GM21367 (cell line): ENCODE data around the gene IGFL3.
"Not testable (repeated sequence)": the region's sequence is repeated elsewhere in the genome, so short reads cannot be mapped to it uniquely, and the experiment has no call there.

Experiments used
- ATAC-seq: cut with Tn5 transposase; IDR thresholded peaks from one replicate; pipeline ENCODE4 v1.9.1; 2021; ENCODE audit not compliant: unreplicated experiment

Gene IGFL3

DNA sequence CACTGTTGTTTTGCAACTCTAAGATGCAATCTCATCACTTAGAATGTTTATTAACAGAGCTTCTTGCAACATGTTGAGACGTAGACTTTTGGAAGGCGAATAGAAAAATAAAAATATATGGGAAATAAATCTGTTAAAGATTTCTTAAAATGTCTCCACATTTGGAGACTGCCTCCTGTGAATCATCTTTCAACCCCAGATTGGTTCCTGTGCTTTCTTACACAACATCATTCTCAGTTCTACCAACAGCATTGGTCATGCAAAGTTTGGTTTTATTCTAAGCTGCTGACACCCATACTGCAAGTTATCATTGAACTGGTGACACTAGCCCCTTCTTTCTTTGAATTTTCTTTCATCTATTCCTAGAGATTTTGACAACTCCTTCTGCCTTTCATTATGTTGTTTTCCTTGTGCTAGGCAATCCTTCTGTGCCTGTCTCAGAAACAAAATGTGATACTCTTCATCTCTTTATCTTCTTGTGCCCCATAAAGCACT lies 1.6 kb upstream of the IGFL3 start:
- ATAC-seq: no peak

DNA sequence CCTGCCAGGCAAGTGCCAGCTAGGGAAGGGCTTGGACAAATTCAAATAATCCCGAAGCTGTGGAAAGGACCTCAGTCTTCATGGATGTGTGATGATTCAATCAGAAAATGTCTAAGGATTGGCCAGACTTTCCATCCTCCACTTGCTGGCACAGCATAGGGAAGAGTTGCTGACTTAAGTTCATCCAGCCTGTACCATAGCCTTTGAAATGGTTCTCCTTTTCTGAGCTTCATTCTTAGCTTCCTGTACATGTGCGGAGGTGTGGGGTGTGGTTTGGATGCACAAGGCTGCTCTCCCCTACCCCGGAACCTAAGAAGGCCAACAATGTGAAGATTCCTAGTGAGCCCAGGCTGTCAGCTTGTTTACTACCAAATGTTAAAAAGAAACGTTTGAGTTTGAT lies 959 bp upstream of the IGFL3 start:
- ATAC-seq: no peak

DNA sequence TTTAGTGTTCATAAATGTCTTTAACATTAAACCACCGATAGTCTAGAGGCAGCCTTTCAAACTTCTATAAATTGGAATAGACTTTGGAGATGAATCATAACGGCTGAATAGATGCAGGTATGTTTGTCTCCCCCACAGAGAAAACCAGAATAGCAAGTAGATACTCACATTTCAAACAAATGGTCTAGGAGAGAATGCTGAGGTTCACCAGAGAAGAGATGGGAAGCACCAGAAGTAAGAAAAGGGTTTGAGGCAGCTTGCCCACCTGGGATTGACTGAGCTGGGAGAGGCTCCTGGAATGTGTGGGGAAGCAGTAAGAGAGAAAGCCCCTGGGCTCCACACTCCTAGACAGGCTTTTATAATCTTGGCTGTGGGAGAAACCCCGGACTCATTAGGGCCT lies 6.4 kb downstream of the IGFL3 start:
- no peak for ATAC-seq

DNA sequence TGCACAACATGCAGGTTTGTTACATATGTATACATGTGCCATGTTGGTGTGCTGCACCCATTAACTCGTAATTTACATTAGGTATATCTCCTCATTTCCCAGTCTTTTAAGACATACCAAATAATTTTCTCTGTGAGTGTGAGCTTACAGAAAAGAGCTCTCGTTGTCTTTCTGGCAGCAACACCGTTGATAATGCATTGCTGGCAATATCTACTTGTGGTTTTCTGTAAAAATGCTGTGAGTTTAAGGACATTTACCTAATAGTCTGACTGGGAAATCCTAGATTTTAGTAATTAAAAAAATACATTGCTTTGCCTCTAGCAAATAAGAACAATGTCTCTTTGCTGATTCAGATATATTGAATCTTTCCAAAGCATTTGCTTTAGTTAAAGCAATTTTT lies 8.4 kb downstream of the IGFL3 start:
- ATAC-seq: no peak

DNA sequence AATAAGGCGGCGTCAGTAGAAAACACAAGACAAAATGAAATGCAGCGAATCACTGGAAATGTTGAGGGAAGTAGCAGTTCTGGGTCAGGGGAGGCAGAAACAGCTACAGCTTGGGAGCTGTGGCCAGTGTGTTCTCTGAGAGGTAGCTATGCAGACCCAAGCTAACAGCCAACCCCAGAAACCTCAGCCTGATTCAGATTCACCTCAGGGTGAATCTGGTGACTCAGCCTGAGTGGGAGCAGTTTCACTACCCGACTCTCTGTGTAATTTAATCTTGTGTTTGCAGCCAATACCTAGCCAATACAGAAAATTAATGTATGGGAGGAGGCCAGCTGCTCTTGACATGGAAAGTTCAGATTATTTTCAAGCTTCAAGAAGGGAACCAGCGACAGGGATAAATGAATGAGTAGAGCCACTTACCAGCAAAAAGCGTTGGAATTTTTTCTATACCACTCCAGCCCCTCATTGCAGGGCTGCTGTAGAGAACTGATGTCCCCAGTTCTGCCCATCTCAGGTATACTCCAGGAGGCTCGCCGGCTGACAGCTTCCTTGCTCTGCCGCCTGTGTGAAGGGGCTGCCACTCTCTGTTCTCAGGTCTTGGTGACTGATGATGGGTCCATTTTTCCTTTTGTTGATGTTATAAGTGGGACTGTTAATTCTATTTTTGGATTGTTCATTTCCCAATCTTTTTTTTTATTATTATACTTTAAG lies 8.9 kb downstream of the IGFL3 start:
- ATAC-seq: no peak

DNA sequence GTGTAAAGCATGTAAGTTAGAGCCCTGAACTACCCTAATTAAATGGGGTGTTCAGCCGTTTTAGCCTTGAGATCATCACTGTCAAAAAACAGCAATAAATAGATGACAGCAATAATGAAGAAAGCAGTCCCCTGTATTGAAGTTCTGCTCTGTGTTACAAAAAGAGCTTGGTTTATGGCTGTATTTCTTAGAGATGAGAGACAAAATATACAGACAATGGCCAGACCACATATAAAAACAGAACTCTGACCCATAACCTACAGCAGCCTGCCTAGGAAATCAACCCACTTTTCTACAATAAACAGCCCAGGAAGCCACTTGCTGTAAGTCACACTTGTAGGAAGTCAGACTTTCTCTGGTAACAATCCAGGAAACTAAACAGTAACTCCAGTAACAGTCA lies 10.8 kb downstream of the IGFL3 start:
- ATAC-seq: no peak

DNA sequence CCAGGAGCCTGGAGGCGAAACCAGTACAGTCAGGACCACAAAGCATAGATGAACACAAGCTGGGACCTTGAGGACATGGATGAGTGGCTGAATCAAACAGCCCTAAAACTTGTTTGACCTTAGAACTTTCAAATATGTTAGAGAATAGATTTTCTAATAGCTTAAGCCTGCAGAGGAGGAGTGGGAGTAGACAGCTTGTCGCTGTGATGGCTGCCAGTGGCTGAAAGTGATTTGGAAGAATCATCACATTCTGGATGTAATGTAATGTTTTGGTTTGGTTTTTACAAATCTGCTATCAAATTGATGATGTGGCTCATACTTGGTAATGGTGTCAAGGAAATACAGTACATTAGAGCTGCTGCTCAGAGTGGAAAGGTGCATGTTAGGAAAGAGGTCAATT lies 12.0 kb downstream of the IGFL3 start:
- ATAC-seq: no peak

DNA sequence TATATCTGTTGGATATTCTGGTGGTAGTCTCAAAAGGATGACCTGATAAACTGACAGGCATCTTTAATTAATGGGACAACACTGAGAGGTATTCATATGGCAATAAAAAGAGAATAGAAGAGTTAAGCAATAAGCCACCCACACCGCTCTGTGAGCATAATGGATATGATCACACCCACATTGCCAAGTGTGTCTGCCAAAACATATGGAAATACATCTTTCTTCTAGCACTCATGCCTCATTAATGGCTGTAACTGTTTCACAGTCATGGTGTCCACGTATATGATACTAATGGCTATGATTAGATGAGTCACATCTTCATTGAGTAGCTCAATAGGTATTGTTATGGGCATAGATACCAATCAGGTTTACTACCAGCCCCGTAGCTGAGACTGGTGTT lies 13.1 kb downstream of the IGFL3 start:
- ATAC-seq: no peak

DNA sequence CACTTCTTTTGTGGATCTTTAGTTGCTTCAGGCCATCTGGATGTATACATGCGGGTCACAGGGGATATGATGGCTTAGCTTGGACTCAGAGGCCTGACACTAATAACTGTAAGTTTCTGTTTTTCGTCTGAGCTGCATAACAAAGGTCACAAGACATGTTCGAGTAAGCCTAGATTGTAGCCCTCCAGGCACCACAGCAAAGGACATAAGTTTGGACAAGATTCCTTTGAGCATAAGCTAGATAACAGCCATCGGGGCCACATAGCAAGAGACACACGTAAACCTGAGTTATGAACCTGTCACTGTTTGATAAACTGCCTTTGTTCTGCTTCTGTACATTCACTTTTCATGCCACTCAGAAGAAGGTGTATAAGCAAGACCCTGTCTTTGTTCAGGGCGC lies 14.6 kb downstream of the IGFL3 start:
- no peak for ATAC-seq

DNA sequence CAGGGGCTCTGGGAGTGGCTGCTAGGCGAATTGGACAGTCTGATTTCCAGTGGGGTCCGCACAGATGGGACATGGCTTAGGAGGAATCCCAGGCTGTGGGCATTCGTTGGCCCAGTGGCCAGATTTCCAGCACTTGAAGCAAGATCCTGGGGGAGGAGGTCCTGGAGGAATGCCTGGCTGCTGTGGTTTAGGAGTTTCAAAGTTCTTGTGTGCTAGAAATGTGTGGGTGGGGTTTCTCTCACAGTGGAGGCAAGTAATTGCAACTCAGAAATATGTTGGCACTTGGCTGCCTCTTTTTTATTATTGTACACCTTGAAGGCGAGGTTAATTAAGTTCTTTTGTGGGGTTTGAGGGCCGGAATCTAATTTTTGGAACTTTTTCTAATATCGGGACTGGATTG lies 17.1 kb downstream of the IGFL3 start:
- no peak for ATAC-seq

DNA sequence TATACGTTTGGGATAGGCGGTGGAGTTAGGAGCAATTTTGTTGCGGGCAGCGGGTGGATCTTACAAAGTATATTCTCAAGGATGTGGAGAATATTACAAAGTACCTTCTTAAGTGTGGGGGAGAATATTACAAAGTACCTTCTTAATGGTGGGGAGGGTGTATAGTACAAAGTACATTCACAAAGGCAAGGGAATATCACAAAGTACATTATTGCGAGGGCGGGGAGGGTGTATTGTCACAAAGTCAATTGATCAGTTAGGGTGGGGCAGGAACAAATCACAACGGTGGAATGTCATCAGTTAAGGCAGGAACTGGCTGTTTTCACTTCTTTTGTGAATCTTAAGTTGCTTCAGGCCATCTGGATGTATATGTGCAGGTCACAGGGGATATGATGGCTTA lies 22.2 kb downstream of the IGFL3 start:
- ATAC-seq: not testable (repeated sequence)

DNA sequence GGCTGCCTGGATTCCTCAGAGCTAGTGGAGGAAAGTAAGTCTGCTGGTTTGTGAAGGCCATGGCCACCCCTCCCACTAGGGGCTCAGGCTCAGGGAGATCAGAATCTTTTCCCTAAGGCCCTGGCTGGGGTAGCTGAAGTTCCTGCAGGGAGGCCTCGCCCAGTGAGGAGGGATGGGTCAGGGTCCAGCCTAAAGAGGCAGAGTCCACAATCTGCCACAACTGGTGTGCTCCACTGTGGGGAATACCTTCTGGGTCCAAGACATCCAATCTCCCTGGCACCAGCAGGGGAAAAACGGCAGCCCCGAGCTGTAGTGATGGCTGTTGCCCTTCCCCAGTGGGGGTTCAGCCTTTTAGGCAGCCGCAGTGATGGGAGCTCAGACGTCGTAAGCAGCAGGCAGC lies 23.2 kb downstream of the IGFL3 start:
- no peak for ATAC-seq

DNA sequence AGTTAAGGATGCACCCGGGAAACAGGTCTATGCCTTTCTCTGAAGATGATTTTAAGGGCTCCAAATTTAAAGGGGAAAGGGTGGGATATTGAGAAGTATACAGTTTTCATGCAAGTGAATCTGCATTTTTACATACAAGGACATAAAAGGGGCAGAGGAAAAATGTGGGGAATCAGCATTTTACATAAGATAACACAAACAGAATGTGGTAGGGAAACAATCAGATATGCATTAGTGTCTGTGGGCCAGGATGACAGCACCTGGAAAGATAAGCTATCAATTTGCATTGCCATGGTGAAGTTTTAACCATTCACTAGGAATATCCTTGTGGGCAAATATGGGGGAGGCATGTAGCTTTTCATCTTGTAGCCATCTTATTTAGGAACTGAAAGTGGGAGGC lies 24.1 kb downstream of the IGFL3 start:
- ATAC-seq: no peak

DNA sequence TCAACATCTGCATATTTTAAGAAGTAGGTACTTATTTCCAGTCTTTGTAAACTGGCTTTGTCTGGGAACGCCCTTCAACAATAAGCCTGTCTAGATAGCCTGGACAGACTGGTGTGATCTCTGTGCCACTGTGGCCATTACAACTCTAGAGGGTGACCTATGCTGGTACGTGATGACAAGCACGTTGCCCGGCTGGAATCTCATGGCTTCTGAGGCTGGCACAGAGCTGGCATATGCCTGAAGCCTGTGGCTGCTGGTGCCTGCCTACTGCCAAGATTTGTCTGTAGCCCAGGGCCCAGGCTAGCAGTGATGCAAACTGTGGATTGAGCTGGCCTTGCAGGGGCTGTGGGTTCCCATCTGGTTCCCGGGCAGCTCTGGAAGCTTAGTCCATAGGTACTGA lies 34.0 kb downstream of the IGFL3 start:
- ATAC-seq: no peak

DNA sequence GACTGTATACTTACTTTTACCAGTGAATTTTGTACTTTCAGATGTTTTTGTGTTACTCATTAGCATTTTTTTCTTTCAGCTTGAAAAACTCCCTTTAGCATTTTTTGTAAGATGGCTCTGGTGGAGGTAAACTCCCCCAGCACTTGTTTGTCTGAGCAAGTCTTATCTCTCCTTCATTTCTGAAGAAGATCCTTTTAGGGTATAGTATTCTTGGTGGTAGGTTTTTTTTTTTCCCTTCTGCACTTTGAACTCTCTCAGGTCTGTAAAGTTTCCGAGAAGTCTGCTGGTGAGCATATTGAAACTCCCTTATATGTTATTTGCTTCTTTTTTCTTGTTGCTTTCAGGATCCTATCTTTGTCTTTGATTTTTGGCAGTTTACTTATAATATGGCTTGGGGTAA lies 35.1 kb downstream of the IGFL3 start:
- no peak for ATAC-seq

DNA sequence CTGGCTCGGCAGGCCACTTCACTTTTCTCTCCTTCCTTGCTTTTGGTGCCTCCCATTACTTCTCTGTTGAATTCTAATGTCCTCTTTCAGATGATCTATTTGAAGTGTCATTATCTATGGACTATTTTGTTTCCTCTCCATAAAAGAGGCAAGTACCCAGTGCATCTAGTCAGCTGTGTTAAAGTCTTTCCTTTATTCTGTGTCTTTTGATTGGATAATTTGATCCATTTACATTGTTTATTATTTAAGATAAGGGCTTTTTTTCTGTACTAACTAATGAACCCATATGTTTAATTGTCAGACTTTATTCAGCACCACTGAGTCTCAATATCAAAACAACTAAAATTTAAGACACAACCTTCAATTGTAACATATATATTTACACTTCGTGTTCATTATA lies 36.4 kb downstream of the IGFL3 start:
- ATAC-seq: no peak

DNA sequence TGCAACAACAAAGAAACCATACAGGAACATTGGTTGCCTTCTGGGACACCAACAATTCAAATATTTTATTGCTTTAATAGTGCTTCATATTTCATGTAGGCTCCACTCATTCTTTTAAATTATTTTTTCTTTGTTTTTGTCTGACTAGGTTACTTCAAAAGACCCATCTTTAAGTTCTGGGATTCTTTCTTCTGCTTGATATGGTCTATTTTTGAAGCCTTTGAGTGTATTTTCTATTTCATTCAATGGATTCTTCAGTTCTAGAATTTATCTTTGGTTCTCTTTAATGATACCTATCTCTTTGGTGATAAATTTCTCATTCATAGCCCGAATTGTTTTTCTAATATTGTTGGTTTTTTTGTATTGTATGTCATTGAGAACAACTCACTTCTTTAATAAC lies 38.6 kb downstream of the IGFL3 start:
- no peak for ATAC-seq

DNA sequence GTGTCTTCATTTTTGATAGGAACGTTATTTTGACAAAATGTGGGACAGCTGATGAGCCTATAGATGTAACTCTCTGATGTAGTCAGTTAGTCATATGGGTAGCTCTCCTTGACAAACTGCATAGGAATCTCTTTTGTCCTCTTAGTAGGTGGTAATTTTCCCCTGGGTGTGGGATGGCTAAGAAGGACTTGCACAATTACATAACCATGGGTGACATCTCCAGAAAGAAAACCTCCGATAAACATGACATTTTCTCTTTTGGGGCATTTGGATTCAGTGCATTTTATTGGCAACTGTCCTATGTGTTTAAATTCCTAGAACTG lies 41.8 kb downstream of the IGFL3 start:
- no peak for ATAC-seq

DNA sequence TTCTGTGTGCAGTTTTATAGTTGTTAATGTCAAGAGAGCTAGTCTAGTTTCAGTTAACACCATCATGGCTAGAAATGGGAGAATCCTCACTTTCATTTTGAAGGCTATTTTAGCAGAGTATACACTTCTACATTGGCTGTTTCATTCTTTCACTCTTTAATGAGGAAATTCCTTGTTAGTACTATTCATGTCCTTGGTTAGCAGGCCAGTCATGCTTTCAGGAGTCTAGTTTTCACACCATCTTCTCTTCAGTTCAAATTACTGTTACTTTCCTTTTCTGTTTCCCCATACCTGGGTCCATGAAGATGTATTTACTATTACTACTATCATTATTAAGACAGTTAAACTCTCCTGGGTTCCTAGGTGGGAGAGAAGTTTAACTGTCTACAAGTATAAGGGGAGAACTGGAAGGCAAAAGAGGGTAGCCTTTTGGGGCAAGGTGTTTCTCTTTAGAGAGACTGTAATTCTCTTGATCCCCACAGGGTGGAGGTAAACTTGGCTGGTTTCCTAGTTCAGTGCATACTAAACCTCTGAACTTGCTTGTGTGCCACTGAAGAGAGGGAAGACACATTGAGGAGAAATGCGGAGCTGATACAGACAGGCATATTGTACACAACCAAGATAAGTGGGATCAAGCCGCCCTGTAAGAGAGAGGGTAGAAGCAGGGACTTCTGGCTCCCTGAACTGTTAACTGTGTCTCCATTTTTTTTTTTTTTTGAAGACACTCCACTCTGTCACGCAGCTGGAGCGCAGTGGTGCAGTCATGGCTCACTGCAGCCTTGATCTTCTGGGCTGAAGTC lies 42.4 kb downstream of the IGFL3 start:
- ATAC-seq: no peak

DNA sequence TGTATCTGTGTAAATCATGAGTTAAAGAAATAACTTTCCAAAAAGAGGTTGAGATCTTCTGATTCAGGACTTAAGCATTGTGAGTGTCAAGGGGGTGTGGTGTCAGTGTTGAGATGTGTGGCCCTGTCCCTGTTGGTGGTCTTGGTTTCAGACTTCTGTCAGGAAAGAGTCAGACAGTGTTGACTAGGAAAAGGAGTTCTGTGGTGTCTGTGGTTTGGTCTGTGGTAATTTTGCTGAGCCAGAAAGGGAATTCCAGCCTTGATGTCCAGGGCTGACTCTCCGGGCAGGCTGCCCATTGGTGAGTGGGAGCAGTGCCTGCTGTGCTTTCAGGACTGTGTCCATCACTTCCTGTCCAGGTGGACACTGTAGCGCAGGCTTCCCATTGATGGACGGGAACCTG lies 43.9 kb downstream of the IGFL3 start:
- no peak for ATAC-seq

DNA sequence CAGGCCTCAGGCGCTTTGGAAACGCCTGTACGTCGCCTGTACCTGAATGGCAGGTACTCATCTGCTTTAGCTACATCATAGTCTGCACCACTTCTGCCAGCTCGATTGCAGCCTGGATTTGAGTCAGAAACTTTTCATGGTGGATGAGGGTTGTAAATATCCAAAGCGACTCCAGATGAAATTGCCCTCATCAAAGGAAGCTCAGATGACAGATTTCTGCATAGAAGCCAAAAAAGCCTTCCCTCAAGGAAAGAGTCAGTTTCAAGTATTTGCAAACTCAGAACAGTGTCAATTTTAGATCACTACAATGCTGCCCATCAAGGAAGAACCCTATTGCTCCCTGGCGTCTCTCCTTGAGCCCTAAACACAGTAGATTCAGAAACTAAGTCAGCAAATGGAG lies 44.9 kb downstream of the IGFL3 start:
- no peak for ATAC-seq

DNA sequence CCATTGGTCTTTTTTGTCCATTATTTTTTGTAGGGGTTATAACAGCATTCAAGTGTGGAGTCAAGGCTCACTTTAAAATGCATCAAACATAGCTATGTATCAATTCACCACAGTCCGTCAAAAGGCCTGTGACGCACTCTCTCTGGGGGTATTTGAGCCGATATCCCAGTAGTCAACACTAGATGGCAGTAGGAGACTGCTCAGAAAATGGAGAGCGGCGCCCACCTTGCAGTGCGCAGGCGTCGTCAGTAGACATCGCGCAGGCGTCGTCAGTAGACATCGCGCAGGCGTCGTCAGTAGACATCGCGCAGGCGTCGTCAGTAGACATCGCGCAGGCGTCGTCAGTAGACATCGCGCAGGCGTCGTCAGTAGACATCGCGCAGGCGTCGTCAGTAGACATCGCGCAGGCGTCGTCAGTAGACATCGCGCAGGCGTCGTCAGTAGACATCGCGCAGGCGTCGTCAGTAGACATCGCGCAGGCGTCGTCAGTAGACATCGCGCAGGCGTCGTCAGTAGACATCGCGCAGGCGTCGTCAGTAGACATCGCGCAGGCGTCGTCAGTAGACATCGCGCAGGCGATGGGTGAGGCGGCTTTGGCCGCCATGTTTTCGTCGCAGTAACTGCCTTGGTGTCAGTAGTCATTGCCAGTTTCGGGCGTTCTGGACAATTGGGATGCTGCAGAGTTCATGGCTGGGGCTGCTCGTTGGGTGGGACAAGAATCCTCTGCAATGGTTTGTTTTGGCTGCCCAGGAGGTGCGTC lies 45.7 kb downstream of the IGFL3 start:
- ATAC-seq: not testable (repeated sequence)
